ENCODE results near the gene LRRC4C.

LRRC4C gene

DNA sequence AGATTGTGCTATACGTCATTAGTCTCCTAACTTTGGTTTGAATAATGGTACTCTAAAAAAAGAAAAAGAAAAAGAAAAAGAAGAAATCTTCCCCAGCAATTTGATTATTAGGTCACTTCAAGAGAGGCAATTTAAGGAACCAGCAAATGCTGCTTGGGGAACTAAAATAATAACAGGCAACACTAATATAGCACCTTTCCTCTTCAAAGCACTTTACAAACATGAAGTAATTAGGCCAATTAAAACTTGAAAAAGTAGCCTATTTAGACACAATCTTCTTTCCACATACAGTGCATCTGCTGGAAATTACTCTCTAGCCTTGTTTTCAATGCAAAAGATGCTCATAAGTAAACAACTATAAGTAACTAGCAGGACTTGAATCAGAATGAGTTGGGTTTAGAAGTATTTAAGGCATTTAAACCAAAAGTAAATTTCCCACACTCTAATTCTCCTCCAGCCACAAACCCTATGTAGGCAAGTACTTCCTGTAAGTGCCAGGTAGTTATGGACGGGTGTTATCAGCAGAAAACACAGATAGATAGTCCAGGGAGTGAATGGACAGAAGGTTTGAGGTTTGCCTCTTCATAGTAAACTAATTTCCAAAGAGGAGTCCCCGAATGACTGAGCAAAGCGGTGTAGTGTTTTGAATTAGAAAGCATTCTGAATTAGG, 44.5 kb downstream of the LRRC4C start:
- DNase-seq (ENCODE audit: low read depth in 2 of 2), result no peak

- DNase-seq (ENCODE audit: low read depth in 2 of 2), result no peak
Measured at GRCh38 chr11:41413843-41414242, 45.6 kb downstream of the LRRC4C start.

- no peak for DNase-seq (ENCODE audit: low read depth in 2 of 2)
Measured at GRCh38 chr11:41405812-41406211, 53.6 kb downstream of the LRRC4C start.

DNA sequence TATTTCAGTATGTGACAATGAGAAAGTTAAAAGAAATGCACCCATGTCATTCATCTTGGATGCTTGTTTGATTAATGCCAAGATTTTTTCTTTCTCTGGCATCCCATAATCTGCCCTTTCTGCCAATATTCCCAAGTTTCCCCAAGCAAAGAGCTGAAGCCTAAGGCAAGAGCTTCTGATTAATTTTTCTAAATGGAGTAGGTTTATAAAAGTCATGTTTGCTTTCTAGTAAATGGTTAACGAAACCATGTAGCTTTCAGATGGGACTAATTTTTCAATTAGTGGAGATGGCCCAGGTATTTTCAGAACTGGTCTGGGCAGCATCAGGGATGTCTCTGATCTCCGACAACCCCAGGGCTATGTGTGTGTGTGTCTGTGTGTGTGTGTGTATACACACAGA, 55.3 kb downstream of the LRRC4C start:
- no peak for DNase-seq (ENCODE audit: low read depth in 2 of 2)

DNA sequence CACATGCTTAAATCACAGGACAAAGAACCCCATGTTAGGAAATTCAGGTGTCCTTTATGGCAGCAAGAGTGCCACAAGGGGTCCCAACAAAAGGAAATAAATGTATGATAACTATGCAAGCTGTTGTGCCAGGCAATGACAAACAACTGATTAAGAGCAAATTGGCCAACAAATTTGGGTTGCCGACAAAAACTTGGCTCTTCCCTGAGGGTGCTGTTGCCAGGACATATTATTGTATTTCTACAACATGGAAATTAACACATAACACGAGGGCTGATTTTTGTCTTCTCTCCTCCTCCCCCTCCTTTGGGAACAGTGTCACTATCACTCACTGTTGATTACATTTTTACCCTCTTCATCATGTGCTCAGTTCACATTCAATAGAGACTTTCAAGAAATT, 56.0 kb downstream of the LRRC4C start:
- DNase-seq (ENCODE audit: low read depth in 2 of 2), result no peak

DNA sequence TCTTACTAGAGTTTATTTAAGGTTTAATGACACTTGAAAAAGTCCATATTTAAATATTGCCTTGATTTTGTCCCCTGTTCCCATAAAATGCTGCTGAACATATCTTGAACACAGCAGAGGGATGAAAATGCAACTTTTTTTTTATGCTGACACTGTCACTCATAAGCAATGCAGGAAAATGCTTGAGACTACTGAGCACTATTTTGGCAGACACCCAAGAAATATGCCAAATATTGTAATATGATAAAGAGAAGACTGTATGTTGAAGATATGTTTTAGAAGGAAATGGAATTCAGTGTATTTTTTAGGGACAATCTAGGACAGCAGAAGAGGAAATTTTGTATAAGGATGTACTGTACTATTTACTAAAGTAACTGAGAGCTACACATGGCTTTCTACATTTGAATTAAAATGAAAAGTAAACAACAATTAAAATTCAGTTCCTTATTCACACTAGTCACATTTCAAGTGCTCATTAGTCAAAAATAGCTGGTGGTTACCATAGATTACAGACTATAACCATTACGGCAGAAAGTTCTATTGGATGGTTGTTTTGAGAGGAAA, 58.6 kb downstream of the LRRC4C start:
- DNase-seq (ENCODE audit: low read depth in 2 of 2), result no peak

DNA sequence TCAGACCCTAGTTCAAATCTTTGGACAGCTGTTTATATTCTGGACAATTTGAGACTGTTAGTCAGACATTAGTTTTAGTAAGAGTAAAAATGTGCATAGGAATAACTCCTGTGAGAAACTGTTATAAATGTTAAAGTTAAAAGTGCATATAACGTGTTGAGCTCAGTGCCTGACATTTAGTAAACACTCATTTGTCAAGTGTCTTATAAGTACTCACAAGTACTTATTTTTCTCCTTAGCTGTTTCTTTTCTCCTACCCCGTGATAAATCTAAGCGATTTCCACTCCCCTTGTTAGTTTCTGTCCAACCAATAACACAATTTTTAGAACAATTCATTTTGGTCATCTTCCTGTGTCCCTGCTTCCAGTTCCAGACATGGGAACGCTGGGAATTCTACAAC, 59.3 kb downstream of the LRRC4C start:
- no peak for DNase-seq (ENCODE audit: low read depth in 2 of 2)

- DNase-seq (ENCODE audit: low read depth in 2 of 2), result no peak
Measured at GRCh38 chr11:41399323-41399722, 60.1 kb downstream of the LRRC4C start.

GRCh38 chr11:41398175-41398574, 61.3 kb downstream of the LRRC4C start:
- no peak for DNase-seq (ENCODE audit: low read depth in 2 of 2)

DNA sequence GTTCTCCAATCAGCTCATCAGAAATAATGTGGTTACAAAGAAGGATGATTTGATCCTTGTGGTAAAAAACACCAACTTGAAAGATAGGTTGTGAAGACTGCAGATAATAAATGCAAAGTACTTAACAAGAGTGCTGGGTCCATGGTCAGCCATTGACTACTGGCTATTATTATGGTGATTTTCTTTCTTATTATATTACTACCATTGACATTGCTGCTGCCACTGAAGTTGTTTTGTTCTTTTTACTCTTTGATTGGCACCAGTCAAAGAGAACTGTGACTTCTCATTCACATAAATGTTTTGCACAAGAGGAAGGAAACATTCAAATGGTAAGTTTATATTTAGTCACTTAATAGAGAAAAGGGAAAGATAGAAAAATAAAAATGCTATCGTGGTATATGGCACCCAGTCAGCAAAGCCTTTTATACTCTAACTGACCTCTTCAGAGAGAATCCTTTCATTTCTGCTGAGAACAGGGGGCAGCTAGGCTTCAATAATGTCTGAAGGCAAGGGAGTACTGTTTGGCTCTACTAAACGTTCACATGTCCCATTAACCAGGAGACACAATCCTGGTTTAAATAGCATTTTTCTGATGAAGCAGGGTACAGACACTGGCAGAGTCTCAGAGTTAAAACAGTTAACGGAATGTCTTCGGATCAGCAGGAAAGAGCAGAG, 64.8 kb downstream of the LRRC4C start:
- no peak for DNase-seq (ENCODE audit: low read depth in 2 of 2)

DNA sequence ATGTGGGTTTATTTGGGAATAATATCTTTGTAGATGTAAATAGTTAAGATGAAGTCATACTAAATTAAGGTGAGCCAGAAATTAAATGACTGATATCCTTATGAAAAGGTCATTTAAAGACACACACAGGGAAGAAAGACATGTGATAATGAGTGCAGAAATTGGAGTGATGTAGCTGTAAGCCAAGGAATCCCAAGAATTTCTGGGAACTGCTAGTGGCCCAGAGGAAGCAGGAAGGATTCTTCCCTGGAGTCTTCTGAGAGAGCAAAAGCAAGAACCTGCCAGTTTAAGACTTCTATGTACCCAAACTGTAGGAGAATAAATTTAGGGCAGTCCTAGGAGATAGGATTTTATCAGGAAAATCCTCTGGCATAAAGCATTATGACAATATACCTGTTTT, 66.9 kb downstream of the LRRC4C start:
- DNase-seq (ENCODE audit: low read depth in 2 of 2), result no peak

- DNase-seq (ENCODE audit: low read depth in 2 of 2), result no peak
Measured at GRCh38 chr11:41389623-41390130, 69.8 kb downstream of the LRRC4C start.

- no peak for DNase-seq (ENCODE audit: low read depth in 2 of 2)
Measured at GRCh38 chr11:41384329-41384728, 75.1 kb downstream of the LRRC4C start.

DNA sequence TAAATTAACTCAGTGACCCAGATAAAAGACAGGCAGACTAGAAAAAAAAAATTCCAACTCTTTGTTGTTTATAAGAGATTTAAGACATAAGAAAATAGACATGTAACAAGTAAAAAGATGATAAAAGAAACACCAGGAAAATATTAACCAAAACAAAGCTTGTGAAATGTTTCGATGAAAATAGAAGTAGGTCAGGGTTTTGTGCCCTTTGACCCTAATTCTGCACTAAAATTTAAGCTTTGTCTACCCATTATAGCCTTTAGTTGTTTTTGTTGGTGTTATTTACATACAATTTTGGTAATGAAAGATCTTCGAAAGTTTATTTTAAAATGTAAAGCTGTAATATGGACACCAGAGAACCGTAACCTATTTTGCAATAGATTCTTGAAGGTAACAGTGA, 75.7 kb downstream of the LRRC4C start:
- DNase-seq (ENCODE audit: low read depth in 2 of 2), result no peak

- DNase-seq (ENCODE audit: low read depth in 2 of 2), result no peak
Measured at GRCh38 chr11:41382927-41383326, 76.5 kb downstream of the LRRC4C start.

DNA sequence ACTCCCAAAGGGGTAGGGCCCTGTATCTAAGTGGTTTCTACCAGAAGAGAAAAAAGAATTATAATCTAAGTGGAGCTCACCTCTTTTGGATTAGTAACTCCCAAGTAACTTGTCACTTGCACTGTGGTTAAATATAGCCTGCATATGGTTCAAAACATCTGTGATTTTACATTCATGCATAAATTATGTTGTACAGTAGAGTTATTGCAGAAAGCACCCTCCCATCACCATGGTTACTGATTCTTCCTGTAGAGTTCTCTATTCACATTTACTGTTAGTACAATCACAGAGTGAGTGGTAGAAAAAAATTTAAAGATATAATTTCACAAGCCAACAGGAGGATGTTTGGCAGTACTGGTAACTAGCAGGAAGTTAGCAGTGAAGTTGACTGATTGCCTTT, 80.4 kb downstream of the LRRC4C start:
- no peak for DNase-seq (ENCODE audit: low read depth in 2 of 2)

DNA sequence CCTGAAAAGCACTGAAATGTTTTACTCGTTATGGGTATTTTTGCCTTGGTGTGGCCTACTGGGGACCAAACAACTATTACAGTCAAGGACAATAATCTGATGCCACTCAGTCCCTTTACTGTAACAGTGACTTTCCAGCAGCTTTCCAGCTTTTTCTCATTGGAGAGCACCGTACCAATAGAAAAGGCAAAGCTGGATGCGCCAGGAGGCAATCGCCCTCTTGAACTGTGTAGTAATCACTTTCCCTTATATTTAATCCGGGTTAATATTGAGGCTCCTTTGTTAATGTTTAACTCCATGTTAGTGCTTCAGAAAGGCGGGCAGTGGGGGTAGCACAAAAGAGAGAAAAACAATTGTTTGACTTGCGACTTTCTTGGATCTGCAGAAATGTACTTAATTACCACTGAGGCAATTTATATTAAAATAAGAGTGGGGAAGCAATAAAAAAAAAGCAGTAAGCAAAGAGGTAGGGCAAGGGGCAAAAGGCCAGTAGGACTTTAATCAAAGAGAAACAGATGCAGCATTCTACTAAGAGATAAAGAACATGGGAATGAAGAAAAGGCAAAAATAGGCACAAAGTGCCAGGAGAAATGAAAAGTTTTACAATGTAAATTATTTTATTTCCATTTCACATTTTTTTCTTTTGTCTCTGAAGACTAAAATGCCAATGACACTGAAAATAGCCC, 81.6 kb downstream of the LRRC4C start:
- DNase-seq (ENCODE audit: low read depth in 2 of 2), result no peak

- DNase-seq (ENCODE audit: low read depth in 2 of 2), result no peak
Measured at GRCh38 chr11:41351825-41352224, 107.6 kb downstream of the LRRC4C start.

- no peak for DNase-seq (ENCODE audit: low read depth in 2 of 2)
Measured at GRCh38 chr11:41346042-41346441, 113.4 kb downstream of the LRRC4C start.

GRCh38 chr11:41334007-41334933, 125.2 kb downstream of the LRRC4C start:
- DNase-seq (ENCODE audit: low read depth in 2 of 2), result no peak

DNA sequence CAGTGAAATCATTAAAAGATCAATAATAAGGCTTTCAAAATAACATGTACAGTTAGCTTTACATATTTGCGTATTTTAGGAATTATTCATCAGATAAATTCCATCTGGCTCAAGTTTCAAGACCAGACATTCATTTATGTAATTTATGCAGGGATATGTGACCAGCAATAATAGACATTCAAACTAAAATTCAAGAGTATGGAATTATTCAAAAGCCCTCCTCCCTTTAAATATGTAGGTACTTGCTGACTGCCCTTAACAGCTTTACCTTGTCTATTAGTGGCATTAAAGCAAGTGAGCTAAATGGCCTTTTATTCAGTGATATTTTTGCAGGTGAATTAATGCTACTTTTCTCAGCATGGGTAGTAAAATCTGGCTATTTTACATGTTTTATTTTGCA, 126.1 kb downstream of the LRRC4C start:
- DNase-seq (ENCODE audit: low read depth in 2 of 2), result no peak

DNA sequence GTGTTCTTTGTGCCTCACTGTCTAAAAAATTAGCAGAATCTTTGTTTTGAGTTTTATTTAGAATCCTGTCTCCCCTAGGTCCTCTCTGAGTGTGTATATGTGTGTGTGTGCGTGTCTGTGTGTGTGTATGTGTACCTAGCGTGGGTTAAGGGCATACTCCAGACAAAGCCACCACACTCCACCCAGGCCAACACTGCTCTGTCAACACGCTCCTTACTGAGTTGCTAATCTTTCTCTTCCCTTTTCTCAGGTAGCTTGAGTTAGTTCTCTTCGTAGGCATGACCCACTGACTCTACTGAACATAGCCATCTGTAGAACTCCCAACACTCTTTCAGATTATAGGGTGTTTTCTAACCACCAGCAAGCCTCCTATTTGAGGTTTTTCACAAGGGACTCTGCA, 131.1 kb downstream of the LRRC4C start:
- no peak for DNase-seq (ENCODE audit: low read depth in 2 of 2)

Measured in stimulated activated CD4-positive, alpha-beta T cell treated with anti-CD3 and anti-CD28 coated beads, Interleukin-12 subunit alpha, Interleukin-12 subunit beta, amount 100 ng/mL, for 24 hours (primary cell).